ENCODE measurements around the gene RAB34.

RAB34 gene

GRCh38 chr17:28763804-28764266, 46.2 kb upstream of the RAB34 start (continued):
- no peak for TF ChIP-seq ZNF707 (tag by site-specific recombination; IDR thresholded peaks at IDR 0.05)
- peak; percentile 51; the same call in 1 of the 2 replicates for TF ChIP-seq CTCF (tag by site-specific recombination; IDR thresholded peaks at IDR 0.05)
- TF ChIP-seq, protein P1, sequence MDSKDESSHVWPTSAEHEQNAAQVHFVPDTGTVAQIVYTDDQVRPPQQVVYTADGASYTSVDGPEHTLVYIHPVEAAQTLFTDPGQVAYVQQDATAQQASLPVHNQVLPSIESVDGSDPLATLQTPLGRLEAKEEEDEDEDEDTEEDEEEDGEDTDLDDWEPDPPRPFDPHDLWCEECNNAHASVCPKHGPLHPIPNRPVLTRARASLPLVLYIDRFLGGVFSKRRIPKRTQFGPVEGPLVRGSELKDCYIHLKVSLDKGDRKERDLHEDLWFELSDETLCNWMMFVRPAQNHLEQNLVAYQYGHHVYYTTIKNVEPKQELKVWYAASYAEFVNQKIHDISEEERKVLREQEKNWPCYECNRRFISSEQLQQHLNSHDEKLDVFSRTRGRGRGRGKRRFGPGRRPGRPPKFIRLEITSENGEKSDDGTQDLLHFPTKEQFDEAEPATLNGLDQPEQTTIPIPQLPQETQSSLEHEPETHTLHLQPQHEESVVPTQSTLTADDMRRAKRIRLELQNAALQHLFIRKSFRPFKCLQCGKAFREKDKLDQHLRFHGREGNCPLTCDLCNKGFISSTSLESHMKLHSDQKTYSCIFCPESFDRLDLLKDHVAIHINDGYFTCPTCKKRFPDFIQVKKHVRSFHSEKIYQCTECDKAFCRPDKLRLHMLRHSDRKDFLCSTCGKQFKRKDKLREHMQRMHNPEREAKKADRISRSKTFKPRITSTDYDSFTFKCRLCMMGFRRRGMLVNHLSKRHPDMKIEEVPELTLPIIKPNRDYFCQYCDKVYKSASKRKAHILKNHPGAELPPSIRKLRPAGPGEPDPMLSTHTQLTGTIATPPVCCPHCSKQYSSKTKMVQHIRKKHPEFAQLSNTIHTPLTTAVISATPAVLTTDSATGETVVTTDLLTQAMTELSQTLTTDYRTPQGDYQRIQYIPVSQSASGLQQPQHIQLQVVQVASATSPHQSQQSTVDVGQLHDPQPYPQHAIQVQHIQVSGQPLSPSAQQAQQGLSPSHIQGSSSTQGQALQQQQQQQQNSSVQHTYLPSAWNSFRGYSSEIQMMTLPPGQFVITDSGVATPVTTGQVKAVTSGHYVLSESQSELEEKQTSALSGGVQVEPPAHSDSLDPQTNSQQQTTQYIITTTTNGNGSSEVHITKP (tag by site-specific recombination; IDR thresholded peaks at IDR 0.05) = peak; percentile 70

DNA sequence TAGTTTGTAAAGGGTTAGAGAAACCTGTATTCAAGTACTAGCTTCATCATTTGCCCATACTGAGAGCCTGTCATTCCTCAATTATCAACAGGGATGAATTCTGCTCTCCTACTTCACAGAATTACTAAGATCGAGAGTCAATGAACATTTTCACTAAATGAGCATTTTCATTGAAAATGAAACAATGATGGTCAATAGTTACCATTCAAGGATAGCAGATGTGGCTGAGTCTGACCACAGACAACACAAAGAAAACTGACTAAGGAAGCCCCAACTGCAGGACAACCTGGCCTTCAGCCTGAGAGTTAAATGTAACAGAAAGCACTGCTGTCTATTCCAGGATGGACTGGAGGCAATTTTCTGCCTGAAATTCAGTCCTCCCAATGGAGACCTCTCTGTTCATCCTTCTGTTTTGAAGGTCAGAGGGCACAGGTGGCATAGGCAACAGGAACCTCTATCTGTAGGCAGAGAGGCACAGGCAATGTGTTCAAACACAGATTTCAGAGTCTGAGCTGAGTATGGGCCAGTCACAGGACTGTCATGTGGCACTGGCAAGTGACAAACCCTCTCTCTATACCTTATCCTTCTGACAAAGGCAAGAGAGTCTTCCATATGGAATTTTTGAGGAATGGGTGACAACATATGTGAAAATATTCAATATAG, 45.6 kb upstream of the RAB34 start:
- no peaks in the 10 kb centered on the region; the same call in 1 of the 2 replicates for H3K4me1 ChIP-seq (ENCODE audit: control insufficient read depth, insufficient read depth, low read length)
- no peaks in the 10 kb centered on the region for H3K9me3 ChIP-seq (ENCODE audit: control insufficient read depth, insufficient read depth, low read depth, low read length)
- peaks cover 17 to 62% of the 10 kb centered on the region in 2 experiments for H3K36me3 ChIP-seq (ENCODE audit: control insufficient read depth in 2 of 2, insufficient read depth in 1 of 2, low read length in 2 of 2)
- TF ChIP-seq TRIM28 (IDR thresholded peaks at IDR 0.05; ENCODE audit: borderline replicate concordance, low read length) (no peak), BCL11A (tag by site-specific recombination; IDR thresholded peaks at IDR 0.05; ENCODE audit: low read depth) (no peak), ZBTB6 (tag by site-specific recombination; IDR thresholded peaks at IDR 0.05) (no peak), ZNF211 (tag by site-specific recombination; IDR thresholded peaks at IDR 0.05; ENCODE audit: low read depth) (no peak), ZNF2 (tag by site-specific recombination; IDR thresholded peaks at IDR 0.05) (no peak), AEBP2 (tag by site-specific recombination; IDR thresholded peaks at IDR 0.05; ENCODE audit: borderline replicate concordance) (no peak), HOXC10 (CRISPR knock-in tag; IDR thresholded peaks at IDR 0.05) (no peak), ZNF510 (tag by site-specific recombination; IDR thresholded peaks at IDR 0.05; ENCODE audit: insufficient replicate concordance) (no peak), ZNF324 (tag by site-specific recombination; IDR thresholded peaks at IDR 0.05) (no peak), KLF7 (tag by site-specific recombination; IDR thresholded peaks at IDR 0.05; ENCODE audit: borderline replicate concordance) (no peak), YY2 (tag by site-specific recombination; IDR thresholded peaks at IDR 0.05) (no peak)
- TF ChIP-seq, protein P1 (tag by site-specific recombination; IDR thresholded peaks at IDR 0.05) = no peak
- POLR2A ChIA-PET = interaction anchor here (0.6 to 2.2 kb wide), 17 partner anchors 10 to 834 kb away, joined by 3 to 21 read pairs (median 4); partner anchors contain the start of genes FAM222B, NEK8, RPL23A and TLCD1
- H3K4me3 ChIP-seq (ENCODE audit: low read depth, low read length) = no peak overlapping the region
- CTCF ChIA-PET = interaction anchor here (0.5 to 7.6 kb wide), 59 partner anchors 10 to 1225 kb away, joined by 3 to 175 read pairs (median 7); partner anchors contain the start of genes DHRS13, FAM222B, FLOT2 and NEK8
- no peak overlapping the region for H3K27ac ChIP-seq (ENCODE audit: extremely low read depth, low read depth, low read length)

Measured in HEK293 (cell line).